Body of pancreas (tissue), 4 donors: ENCODE results near the gene WNT5B.
"Not testable (repeated sequence)": the region's sequence is repeated elsewhere in the genome, so short reads cannot be mapped to it uniquely, and the experiment has no call there.

ENCODE experiments used
- CTCF ChIP-seq, 7 experiments: fragments of 450-650 bp in 4 of 7; fragments of 200-600 bp in 3 of 7; sonication (generic) in 3 of 7; IDR thresholded peaks; one replicate each; pipeline ENCODE4 v1.5.1; 2016 to 2019; ENCODE audit warnings: antibody characterized with exemption in 7 of 7
- POLR2A ChIP-seq, 3 donors: fragments of 450-650 bp; IDR thresholded peaks; one replicate each; pipeline ENCODE4 v1.6.1; 2016; ENCODE audit warnings: antibody characterized with exemption in 3 of 3, mild to moderate bottlenecking in 2 of 3

- not testable (repeated sequence) for TF ChIP-seq CTCF, POLR2A (IDR thresholded peaks at IDR 0.05)
These were observed 66.1 kb downstream of the WNT5B start for GRCh38 chr12:1695097-1695496.
